HG03045 (cell line): Measurements from ENCODE around the gene NCCRP1.
"Not testable (repeated sequence)": the region's sequence is repeated elsewhere in the genome, so short reads cannot be mapped to it uniquely, and the experiment has no call there.

Experiments
- ATAC-seq: cut with Tn5 transposase; IDR thresholded peaks from one replicate; pipeline ENCODE4 v1.9.1; 2021; ENCODE audit warnings: mild to moderate bottlenecking, moderate library complexity; ENCODE audit not compliant: unreplicated experiment

NCCRP1 gene

GRCh38 chr19:39238944-39239343 is 42.2 kb downstream of the NCCRP1 start:
- ATAC-seq: no peak

GRCh38 chr19:39240421-39240820 is 43.7 kb downstream of the NCCRP1 start:
- ATAC-seq: no peak

GRCh38 chr19:39243741-39244140 is 47.0 kb downstream of the NCCRP1 start:
- ATAC-seq: not testable (repeated sequence)

- ATAC-seq: not testable (repeated sequence)
Observed at GRCh38 chr19:39244410-39245100, 47.8 kb downstream of the NCCRP1 start, which contains the start of gene IFNL3. IFNL3 (minus strand) TSS chr19:39245006; CDS start chr19:39244967, 39 bp downstream.

GRCh38 chr19:39245166-39245565 is 48.4 kb downstream of the NCCRP1 start:
- not testable (repeated sequence) for ATAC-seq

- ATAC-seq: no peak
Observed at GRCh38 chr19:39246951-39247669, 50.3 kb downstream of the NCCRP1 start.

GRCh38 chr19:39247701-39248664 is 51.2 kb downstream of the NCCRP1 start:
- no peak for ATAC-seq

GRCh38 chr19:39248806-39249205 is 52.0 kb downstream of the NCCRP1 start, which contains the start of gene IFNL4:
IFNL4 (minus strand) TSS chr19:39248856.
- ATAC-seq: no peak

- ATAC-seq: no peak
Observed at GRCh38 chr19:39251081-39251480, 54.3 kb downstream of the NCCRP1 start.
